Skeletal muscle tissue (tissue), 4 donors: Measurements from ENCODE around the gene GABBR2. TPM values are rescaled to one million over a fixed set of nuclear protein-coding genes. Genes with fewer than 3 reads are reported as not detected.

ENCODE experiments used
- H3K27ac ChIP-seq: one replicate; pipeline ENCODE4 v1.7.0; 2013; ENCODE audit warnings: mild to moderate bottlenecking, low read depth, low read length, inconsistent platforms
- H3K27me3 ChIP-seq, 3 donors: one replicate each; pipeline ENCODE4 v1.7.0; 2013; ENCODE audit warnings: low read length in 3 of 3; ENCODE audit not compliant: control insufficient read depth in 3 of 3, insufficient read depth in 3 of 3
- H3K36me3 ChIP-seq, 3 donors: one replicate each; pipeline ENCODE4 v1.7.0; 2013; ENCODE audit warnings: low read length in 3 of 3; ENCODE audit not compliant: control insufficient read depth in 3 of 3, insufficient read depth in 3 of 3
- H3K4me1 ChIP-seq, 3 donors: one replicate each; pipeline ENCODE4 v1.7.0; 2013; ENCODE audit warnings: low read length in 3 of 3, mild to moderate bottlenecking in 3 of 3; ENCODE audit not compliant: control insufficient read depth in 3 of 3, insufficient read depth in 3 of 3
- H3K4me3 ChIP-seq, 3 donors: one replicate each; pipeline ENCODE4 v1.7.0; 2013; ENCODE audit warnings: low read length in 3 of 3
- H3K9ac ChIP-seq, 3 donors: one replicate each; pipeline ENCODE4 v1.7.0; 2013; ENCODE audit warnings: low read length in 3 of 3, mild to moderate bottlenecking in 3 of 3, moderate library complexity in 2 of 3, low read depth in 1 of 3
- H3K9me3 ChIP-seq, 3 donors: one replicate each; pipeline ENCODE4 v1.7.0; 2013; ENCODE audit warnings: low read length in 3 of 3; ENCODE audit not compliant: control insufficient read depth in 3 of 3
- total RNA-seq: library from RNA; depleted of rRNA; stranded (reverse); fragments of >200 nt; gene quantifications from one replicate; pipeline ENCODE4 v1.2.3, GENCODE V29; 2014
- donor health status: Osteomylitis.

Gene GABBR2
- total RNA-seq, 1 donor from 2014 or later = under 0.01 TPM

DNA sequence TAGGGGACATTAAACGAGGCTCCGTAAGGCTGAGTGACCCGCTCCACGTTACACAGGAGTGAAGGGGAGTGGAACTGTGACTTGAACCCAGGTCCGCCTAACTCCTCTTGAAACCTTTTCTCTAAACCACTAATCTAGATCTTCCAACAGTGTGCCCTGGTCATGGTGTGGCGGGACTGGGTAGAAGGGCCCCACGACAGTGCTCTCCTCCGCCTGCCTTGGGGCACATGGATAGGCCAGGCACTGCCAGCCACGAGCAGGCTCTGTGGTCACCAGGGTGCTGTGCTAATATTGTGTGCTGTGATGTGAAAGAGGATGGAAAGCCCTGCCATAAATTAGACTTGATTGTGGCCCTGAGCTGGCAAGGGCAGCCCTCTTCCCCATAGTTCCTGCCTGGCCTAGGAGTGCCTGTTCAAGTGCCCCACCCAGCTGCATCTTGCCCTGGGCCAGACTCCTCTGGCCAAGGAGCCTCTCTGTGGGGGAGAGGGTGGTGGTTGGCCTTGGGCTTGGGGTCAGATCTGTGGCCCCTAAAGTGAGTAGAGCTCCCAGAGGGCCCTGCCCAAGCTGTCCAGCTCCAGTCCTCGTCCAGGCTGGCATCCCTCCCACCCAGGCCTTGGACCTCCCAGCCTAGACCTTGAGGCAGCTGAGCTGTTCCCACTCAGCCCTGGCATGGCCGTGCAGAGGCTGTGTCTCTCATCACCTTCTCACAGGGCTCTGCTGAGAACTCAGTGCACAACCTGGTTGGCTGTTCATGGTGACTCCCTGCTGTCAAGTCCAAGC, 385.5 kb downstream of the GABBR2 start:
- H3K4me1 ChIP-seq = no peaks in the 10 kb centered on the region
- no peak overlapping the region for H3K9ac ChIP-seq
- H3K4me3 ChIP-seq = no peak overlapping the region
- peaks cover 0 to 3% (median 0%) of the 10 kb centered on the region in 3 donors for H3K27me3 ChIP-seq
- H3K36me3 ChIP-seq = no peaks in the 10 kb centered on the region
- H3K27ac ChIP-seq = no peak overlapping the region
- H3K9me3 ChIP-seq = no peaks in the 10 kb centered on the region

DNA sequence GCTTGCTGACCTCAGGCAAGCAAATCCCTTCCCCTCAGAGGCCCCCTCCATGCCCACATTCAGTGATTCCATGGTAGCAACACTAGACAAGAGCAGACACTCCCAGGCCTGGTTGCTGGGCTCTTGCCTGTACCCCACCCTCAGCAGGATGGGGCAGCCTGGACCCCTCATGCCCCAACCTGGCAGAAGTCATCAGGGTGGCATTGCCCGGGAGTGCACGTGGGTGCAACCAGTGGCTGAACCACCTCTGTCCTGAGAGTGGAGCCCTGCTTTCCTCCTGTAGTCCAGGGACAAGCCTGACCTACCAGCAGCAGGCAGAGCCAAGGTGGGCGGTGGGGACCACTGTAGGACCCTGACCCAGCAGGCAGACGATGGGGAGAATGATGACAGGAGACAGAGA, 387.5 kb downstream of the GABBR2 start:
- H3K4me3 ChIP-seq = no peak overlapping the region
- peaks cover 0 to 3% (median 0%) of the 10 kb centered on the region in 3 donors for H3K27me3 ChIP-seq
- no peak overlapping the region for H3K27ac ChIP-seq
- H3K4me1 ChIP-seq = no peaks in the 10 kb centered on the region
- H3K9me3 ChIP-seq = no peaks in the 10 kb centered on the region
- no peaks in the 10 kb centered on the region for H3K36me3 ChIP-seq
- no peak overlapping the region for H3K9ac ChIP-seq

DNA sequence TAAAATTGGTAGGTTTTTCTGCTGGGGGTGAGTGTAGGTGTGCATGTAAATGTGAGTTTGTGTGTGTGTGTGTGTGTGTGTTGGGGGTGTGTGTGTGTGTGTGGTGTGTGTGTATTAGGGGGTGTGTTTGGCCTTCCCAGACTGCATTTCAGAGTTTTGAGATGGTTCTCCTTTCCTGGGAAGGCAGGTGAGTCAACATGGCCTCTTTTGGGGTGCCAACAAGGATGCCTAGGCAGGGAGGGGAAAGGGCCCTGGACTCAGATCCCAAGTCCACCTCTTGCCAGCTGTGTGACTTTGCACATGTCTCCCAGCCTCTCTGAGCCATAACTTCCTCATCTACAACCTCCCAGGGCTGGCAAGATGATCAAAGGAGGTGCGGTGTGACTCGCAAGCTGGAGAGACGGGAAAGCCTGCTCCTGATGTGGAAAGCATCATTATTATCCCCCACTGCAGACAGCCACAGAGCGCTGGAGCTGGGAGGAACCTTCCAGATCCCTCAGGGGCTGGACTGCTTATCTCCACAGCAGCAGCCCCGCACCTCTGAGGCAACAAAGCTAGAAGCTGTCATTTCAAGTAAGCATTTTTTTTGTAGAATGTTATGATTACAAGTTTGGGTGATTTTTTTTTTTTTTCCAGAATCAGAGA, 389.8 kb downstream of the GABBR2 start:
- Histone ChIP-seq H3K27me3 (peaks cover 0 to 12% (median 0%) of the 10 kb centered on the region in 3 donors), H3K27ac (no peak overlapping the region), H3K9me3 (no peaks in the 10 kb centered on the region), H3K4me3 (no peak overlapping the region), H3K36me3 (no peaks in the 10 kb centered on the region), H3K4me1 (no peaks in the 10 kb centered on the region), H3K9ac (no peak overlapping the region)

DNA sequence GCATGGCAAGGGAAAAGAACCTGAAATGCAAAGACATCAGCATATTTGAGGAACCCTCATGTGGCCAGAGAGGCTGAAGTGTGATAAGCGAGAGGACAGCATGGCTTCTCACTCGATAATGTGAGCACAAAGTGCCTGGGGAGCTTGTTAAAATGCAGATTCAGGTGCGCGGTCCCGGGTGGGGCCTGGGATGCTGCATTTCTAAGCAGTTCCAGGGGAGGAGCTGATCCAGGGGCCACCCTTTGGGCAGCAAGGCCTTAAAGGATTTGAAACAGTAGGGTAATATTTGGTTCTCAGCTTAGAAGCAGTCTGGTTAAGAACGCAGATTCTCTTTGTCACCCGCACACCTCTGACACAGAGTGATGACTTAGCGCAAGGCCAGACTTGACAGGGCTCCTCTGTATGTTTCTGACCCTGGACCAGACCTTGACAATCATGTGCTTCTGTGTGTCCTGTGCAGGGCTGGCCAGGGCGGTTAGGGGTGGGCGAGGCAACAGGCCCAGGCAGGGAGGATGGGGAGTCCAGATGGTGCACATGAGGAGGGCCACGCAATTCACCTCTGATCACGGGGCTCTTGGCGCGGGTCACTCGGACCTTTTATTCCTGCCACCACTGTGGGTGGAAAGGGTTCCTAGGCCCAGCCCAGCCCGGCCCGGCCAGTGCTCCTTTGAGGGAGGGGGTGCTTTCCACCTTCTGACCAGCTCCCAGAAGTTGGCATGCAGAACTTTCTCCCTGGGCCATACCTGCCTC, 390.5 kb downstream of the GABBR2 start:
- H3K36me3 ChIP-seq = no peaks in the 10 kb centered on the region
- H3K9me3 ChIP-seq = no peaks in the 10 kb centered on the region
- H3K4me3 ChIP-seq = no peak overlapping the region
- H3K4me1 ChIP-seq = no peaks in the 10 kb centered on the region
- no peak overlapping the region for H3K27ac ChIP-seq
- H3K9ac ChIP-seq = no peak overlapping the region
- H3K27me3 ChIP-seq = peaks cover 0 to 12% (median 0%) of the 10 kb centered on the region in 3 donors

DNA sequence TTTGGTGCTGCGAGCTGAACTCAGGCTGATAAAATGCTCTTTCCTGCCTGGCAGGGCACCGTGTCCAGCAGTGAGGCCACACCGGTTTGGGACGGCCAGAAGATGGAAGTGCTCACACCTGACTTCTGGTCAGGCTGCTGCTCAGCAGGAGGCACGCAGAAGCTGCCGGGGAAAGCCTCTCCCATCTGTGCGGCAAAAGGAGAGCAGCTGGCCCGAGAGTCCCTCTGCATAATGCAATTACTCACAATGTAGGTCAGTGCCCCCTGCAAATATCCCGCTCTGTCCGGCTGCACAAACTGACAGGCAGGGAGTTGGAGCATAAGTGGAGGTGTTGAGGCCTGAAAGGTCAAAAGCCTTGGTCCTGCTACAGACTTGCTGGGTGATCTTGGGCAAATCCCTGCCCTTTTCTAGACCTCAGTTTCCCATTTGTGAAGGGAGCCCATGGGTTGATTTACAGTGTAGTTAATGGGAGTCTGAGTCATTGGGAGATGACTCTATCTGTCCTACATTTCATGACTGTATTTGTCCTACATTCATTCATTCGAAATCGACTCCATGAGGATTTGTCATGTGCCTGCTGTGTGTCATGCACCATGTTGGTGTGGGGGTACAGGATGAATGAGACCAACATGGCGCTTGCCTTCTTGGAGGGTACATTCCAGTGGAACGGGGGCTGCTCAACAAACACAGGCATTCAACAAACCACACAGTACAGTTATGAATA, 391.4 kb downstream of the GABBR2 start:
- no peaks in the 10 kb centered on the region for H3K4me1 ChIP-seq
- H3K27ac ChIP-seq = no peak overlapping the region
- no peak overlapping the region for H3K9ac ChIP-seq
- no peaks in the 10 kb centered on the region for H3K9me3 ChIP-seq
- no peak overlapping the region for H3K4me3 ChIP-seq
- peaks cover 0 to 12% (median 0%) of the 10 kb centered on the region in 3 donors for H3K27me3 ChIP-seq
- no peaks in the 10 kb centered on the region for H3K36me3 ChIP-seq

DNA sequence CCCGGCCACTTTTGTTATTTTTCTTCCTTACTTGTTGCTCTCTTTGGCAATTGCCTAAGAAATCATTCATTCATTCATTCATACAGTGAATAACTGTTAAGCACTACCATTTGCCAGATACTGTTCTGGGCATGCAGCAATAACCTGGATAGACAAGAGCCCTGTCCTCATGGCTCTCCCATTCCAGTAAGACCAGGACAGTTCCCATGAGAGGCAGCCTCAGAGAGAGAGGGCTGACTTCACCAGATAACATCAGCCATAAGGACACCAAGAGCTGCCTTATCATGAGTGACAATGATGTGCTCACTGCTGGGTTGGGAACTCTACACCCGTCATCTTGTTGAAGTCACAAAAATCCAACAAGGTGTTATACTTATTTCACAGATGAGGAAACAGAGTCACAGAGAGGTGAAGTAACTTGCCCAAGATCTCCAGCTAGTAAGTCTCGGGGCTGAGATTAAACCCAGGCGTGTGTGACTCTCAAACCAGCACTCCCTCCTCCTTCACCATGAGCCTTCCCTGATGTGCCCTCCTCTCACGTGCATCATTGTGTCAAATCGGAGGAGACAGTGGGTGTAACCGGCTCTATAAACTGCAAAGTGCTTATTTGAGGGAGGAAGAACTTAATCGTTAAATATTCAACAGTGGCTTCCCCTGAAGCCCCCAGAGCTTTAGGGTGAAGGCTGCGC, 392.1 kb downstream of the GABBR2 start:
- Histone ChIP-seq H3K27me3 (peaks cover 0 to 9% (median 0%) of the 10 kb centered on the region in 3 donors), H3K9me3 (no peaks in the 10 kb centered on the region), H3K4me1 (no peaks in the 10 kb centered on the region), H3K36me3 (no peaks in the 10 kb centered on the region), H3K4me3 (no peak overlapping the region), H3K9ac (no peak overlapping the region), H3K27ac (no peak overlapping the region)

DNA sequence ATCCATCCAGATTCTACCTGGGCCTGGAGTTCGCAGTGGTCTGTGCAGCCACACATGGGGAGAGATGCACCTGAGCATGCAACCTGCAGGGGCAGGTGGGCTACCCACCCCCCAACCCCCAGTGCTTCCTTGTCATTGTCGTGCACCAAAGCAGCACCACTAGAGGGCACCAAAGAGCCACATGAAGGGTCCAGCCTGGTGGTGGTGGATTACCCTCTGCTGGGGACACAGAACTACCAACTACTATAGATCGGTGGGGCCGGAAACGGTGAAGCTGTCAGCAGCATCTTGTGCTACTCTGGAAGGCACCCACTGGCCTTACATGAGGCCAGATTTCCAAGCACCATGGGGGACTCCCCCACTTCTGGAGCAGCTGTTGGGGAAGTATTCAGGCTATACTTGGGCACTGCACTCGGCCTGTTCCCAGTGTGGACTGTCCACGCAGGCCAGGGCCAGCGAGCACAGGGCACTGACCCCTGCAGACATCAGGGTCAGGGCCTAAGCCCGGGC, 393.1 kb downstream of the GABBR2 start:
- Histone ChIP-seq H3K4me1 (no peaks in the 10 kb centered on the region), H3K4me3 (no peak overlapping the region), H3K27ac (no peak overlapping the region), H3K9me3 (no peaks in the 10 kb centered on the region), H3K27me3 (peaks cover 0 to 9% (median 0%) of the 10 kb centered on the region in 3 donors), H3K9ac (no peak overlapping the region), H3K36me3 (no peaks in the 10 kb centered on the region)

DNA sequence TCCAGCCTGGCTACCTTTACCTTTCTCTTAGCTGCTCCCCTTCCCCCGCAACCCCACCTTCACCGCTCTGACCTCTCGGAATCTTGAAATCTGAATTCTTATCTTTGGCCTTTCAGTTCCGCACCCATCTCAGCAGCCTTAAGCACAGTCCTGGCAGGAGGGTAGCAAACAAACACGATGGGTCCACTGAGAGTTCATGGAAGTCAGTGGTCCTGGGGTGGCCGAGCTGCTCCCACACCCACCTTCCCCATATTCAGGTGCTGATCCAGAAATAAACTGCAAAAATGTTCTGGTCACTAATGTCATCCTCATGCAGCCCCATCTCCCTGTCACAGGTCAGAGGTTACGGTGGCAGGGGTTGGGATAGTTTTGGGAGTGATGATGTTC, 393.7 kb downstream of the GABBR2 start:
- H3K27me3 ChIP-seq = peaks cover 0 to 9% (median 0%) of the 10 kb centered on the region in 3 donors
- no peak overlapping the region for H3K9ac ChIP-seq
- H3K4me3 ChIP-seq = no peak overlapping the region
- no peaks in the 10 kb centered on the region for H3K9me3 ChIP-seq
- H3K27ac ChIP-seq = no peak overlapping the region
- no peaks in the 10 kb centered on the region for H3K36me3 ChIP-seq
- no peaks in the 10 kb centered on the region for H3K4me1 ChIP-seq

DNA sequence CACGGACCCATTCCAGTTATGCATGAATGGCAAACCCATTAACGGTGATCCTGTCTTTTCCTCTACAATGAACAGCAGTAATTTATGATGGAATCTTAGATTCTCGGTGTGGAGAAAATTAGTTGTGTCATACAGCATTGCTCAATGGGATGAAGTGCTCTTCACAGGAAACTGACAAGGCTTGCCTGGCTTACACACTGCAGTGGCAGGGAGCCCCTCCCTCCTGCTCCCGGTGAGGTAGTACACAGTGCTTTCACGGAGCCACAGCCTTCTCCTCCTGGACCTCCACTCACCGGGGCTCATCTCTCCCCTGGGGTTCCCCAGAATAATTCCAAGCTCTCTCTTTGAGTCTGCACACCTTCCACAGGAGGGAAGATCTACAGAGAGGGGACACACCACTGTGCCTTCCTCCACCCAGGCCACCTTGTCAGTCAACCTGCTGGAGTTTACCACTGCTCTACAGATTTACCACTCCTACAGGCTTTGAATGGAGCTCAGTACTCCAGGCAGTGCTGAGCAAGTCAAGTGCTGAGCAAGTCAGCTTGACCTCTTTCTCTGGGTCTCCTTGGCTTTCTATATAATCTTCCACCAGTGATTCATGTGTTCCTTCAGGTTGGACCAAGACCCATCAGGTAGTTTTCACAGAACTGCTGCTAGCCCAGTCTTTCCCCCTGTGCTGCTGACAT, 394.2 kb downstream of the GABBR2 start:
- Histone ChIP-seq H3K36me3 (no peaks in the 10 kb centered on the region), H3K27ac (no peak overlapping the region), H3K9me3 (no peaks in the 10 kb centered on the region), H3K27me3 (peaks cover 0 to 9% (median 0%) of the 10 kb centered on the region in 3 donors), H3K4me3 (no peak overlapping the region), H3K4me1 (no peaks in the 10 kb centered on the region), H3K9ac (no peak overlapping the region)
